ENCODE results near the gene GARRE1. TPM values are rescaled to one million over a fixed set of nuclear protein-coding genes. Genes with fewer than 3 reads are reported as not detected.

Gene GARRE1
- total RNA-seq, 1 experiment from 2014 or later, result 16.9 TPM

GRCh38 chr19:34244611-34245299, 9.6 kb upstream of the GARRE1 start (continued):
- TF ChIP-seq TCF7L2 (IDR thresholded peaks at IDR 0.05; ENCODE audit: borderline replicate concordance, extremely low read depth, insufficient read depth, insufficient read length) (no peak), ELF1 (IDR thresholded peaks at IDR 0.05; ENCODE audit: borderline replicate concordance, low read depth) (no peak), ZNF274 (IDR thresholded peaks at IDR 0.05; ENCODE audit: low read depth, low read length) (no peak), RAD21 (IDR thresholded peaks at IDR 0.05; ENCODE audit: low read depth) (no peak), CBX3 (IDR thresholded peaks at IDR 0.05; ENCODE audit: low read depth) (no peak), FOSL1 (IDR thresholded peaks at IDR 0.05; ENCODE audit: low read depth) (no peak), ZFX (IDR thresholded peaks at IDR 0.05) (no peak), EZH2phosphoT487 (IDR thresholded peaks at IDR 0.05; ENCODE audit: borderline replicate concordance) (no peak)

- intact Hi-C loops (cut with micrococcal nuclease), result no loop called here
- H3K4me2 ChIP-seq (ENCODE audit: low read length), result no peak overlapping the region
- no peaks in the 10 kb centered on the region for H3K36me3 ChIP-seq (ENCODE audit: control insufficient read depth in 1 of 2, insufficient read depth in 2 of 2, low read length in 2 of 2)
- no peak overlapping the region for H3K4me3 ChIP-seq (replicated peaks in 1 of 2; ENCODE audit: low read depth in 1 of 2, low read length in 2 of 2)
- no peaks in the 10 kb centered on the region for H3K27me3 ChIP-seq (ENCODE audit: insufficient read depth, low read length)
- H3K27ac ChIP-seq (ENCODE audit: low read depth, low read length), result no peak overlapping the region
- DNase-seq (ENCODE audit: low read depth, low spot score) (no peak), ATAC-seq (no peak)
- ChIA-PET CTCF (no interaction called here), RAD21 (ENCODE audit: low non-redundant PET in 1 of 2, low total read pairs in 2 of 2, uncharacterized antibody in 2 of 2, unreplicated experiment in 2 of 2) (no interaction called here), POLR2A (interaction anchor here (0.7 to 0.8 kb wide), 2 partner anchors 15 to 82 kb away, joined by 3 to 4 read pairs; no protein-coding TSS in a partner anchor)
- no TSS peak for BruUV-seq (replicated peaks)
- peaks cover 9 to 15% of the 10 kb centered on the region in 2 experiments for H3K4me1 ChIP-seq (ENCODE audit: control insufficient read depth in 1 of 2, insufficient read depth in 2 of 2, low read length in 2 of 2)
- H3K79me2 ChIP-seq (ENCODE audit: insufficient read depth, low read length), result no peaks in the 10 kb centered on the region
- H3K9me3 ChIP-seq (ENCODE audit: control insufficient read depth in 1 of 2, insufficient read depth in 1 of 2, low read depth in 1 of 2, low read length in 2 of 2), result no peaks in the 10 kb centered on the region
- no peaks in the 10 kb centered on the region for H4K20me1 ChIP-seq (ENCODE audit: insufficient read depth)
- H2AFZ ChIP-seq (ENCODE audit: low read depth, low read length, poor library complexity, severe bottlenecking), result no peak overlapping the region
- no peak overlapping the region for H3K9ac ChIP-seq (ENCODE audit: low read length)
- no peaks in the 10 kb centered on the region for H3K9me2 ChIP-seq (ENCODE audit: insufficient read depth)
- TF ChIP-seq RAD21 (IDR thresholded peaks at IDR 0.05; ENCODE audit: low read depth) (no peak), ELF1 (IDR thresholded peaks at IDR 0.05; ENCODE audit: borderline replicate concordance, low read depth) (no peak), ZBTB33 (IDR thresholded peaks at IDR 0.05; ENCODE audit: extremely low read depth, insufficient replicate concordance, low read length) (no peak), YY1 (IDR thresholded peaks at IDR 0.05; ENCODE audit: extremely low read depth, insufficient replicate concordance, low read depth, low read length) (no peak), ATF3 (IDR thresholded peaks at IDR 0.05) (no peak), EGR1 (IDR thresholded peaks at IDR 0.05; ENCODE audit: low read depth) (no peak), CEBPB (IDR thresholded peaks at IDR 0.05; ENCODE audit: low read depth) (no peak), JUND (IDR thresholded peaks at IDR 0.05) (no peak), SP1 (IDR thresholded peaks at IDR 0.05; ENCODE audit: low read depth) (no peak), SRF (IDR thresholded peaks at IDR 0.05; ENCODE audit: low read depth) (no peak), POLR2AphosphoS5 (IDR thresholded peaks at IDR 0.05; ENCODE audit: low read depth, low read length) (no peak), POLR2A (IDR thresholded peaks at IDR 0.05; ENCODE audit: borderline replicate concordance, extremely low read depth, insufficient read depth, insufficient read length) (no peak), CBX3 (IDR thresholded peaks at IDR 0.05; ENCODE audit: low read depth) (no peak), EZH2 (IDR thresholded peaks at IDR 0.05) (no peak)
- TF ChIP-seq, protein P1, sequence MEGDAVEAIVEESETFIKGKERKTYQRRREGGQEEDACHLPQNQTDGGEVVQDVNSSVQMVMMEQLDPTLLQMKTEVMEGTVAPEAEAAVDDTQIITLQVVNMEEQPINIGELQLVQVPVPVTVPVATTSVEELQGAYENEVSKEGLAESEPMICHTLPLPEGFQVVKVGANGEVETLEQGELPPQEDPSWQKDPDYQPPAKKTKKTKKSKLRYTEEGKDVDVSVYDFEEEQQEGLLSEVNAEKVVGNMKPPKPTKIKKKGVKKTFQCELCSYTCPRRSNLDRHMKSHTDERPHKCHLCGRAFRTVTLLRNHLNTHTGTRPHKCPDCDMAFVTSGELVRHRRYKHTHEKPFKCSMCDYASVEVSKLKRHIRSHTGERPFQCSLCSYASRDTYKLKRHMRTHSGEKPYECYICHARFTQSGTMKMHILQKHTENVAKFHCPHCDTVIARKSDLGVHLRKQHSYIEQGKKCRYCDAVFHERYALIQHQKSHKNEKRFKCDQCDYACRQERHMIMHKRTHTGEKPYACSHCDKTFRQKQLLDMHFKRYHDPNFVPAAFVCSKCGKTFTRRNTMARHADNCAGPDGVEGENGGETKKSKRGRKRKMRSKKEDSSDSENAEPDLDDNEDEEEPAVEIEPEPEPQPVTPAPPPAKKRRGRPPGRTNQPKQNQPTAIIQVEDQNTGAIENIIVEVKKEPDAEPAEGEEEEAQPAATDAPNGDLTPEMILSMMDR (IDR thresholded peaks at IDR 0.05 in 2 of 3, conservative IDR thresholded peaks at IDR 0.05 in 1 of 3; ENCODE audit: borderline replicate concordance in 1 of 3, insufficient read depth in 1 of 3, low read depth in 2 of 3, low read length in 2 of 3), result no peak
Observed at GRCh38 chr19:34246340-34246739, 8.0 kb upstream of the GARRE1 start.
